HG02973 (cell line): Measurements from ENCODE around the gene DES.
"Not testable (repeated sequence)": the region's sequence is repeated elsewhere in the genome, so short reads cannot be mapped to it uniquely, and the experiment has no call there.

Experiments
- ATAC-seq: cut with Tn5 transposase; IDR thresholded peaks from one replicate; pipeline ENCODE4 v1.9.1; 2021; ENCODE audit warnings: moderate library complexity; ENCODE audit not compliant: unreplicated experiment

Gene DES

GRCh38 chr2:219418155-219419011 is at the start of gene DES:
Gene DES (plus strand): TSS chr2:219418377. CDS start chr2:219418463, 86 bp downstream.
- ATAC-seq: no peak

DNA sequence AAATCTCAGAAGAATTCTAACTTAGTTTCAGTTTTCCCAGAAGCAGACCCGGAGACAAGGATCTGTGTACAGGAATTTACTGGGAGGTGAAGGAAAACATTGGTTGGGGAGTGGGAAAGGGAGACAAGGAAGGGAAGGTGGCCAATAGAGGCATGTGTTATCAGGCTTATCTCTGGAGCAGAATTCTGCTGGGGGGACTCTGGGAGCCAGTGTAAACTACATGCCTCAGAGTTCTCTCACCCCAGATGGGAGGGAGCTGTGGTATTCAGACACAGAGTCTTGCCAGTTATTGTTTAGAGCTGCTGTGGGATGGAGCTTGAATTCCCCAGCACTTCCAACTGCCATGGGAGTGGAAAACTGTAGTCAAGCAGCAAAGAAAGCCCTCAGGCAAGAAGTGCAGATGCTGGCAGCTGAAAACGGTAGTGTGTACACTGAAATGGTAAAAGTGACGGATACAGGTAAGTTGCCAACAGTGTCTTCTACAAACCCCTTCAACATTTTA is 49.4 kb upstream of the DES start:
- no peak for ATAC-seq

DNA sequence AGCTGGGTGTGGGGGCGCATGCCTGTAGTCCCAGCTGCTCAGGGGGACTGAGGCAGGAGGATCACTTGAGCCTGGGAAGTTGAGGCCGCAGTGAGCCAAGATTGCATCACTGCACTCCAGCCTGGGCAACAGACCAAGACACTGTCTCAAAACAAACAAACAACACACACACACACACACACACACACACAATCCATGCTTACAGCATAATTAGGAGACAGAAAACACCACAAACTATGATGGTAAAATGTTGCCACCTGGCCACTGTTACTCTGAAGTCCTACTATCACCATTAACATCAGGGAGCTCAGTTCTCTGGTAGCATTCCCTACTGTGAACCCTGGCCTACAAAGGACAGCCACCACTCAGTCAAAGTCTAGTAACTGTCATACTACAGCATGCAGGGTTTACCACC is 48.7 kb upstream of the DES start:
- ATAC-seq: no peak

- no peak for ATAC-seq
These were observed 39.9 kb upstream of the DES start for GRCh38 chr2:219378163-219378851.

- ATAC-seq: no peak
These were observed 37.3 kb upstream of the DES start for GRCh38 chr2:219380926-219381325.

DNA sequence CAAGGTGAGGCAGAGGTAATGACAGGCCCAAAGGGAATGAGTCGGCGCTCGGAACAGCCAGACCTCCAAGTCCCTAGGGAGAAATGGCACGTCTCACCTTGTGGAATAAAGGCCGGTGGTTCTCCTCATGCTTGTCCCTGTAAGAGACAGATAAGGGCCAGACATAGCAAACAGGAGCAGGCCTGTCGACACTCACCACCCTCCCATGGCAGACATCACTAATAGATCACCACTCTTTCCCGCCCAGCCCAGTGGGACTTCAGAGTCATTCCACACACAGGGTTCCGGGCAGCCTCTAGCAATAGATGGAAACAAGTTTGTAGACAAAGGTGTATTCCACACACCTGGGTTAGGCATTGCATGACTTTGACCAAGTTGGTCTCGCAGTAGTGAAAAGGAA is 36.7 kb upstream of the DES start:
- ATAC-seq: no peak

GRCh38 chr2:219384083-219384713 is 34.0 kb upstream of the DES start:
- ATAC-seq: no peak

GRCh38 chr2:219384859-219385258 is 33.3 kb upstream of the DES start:
- ATAC-seq: no peak

DNA sequence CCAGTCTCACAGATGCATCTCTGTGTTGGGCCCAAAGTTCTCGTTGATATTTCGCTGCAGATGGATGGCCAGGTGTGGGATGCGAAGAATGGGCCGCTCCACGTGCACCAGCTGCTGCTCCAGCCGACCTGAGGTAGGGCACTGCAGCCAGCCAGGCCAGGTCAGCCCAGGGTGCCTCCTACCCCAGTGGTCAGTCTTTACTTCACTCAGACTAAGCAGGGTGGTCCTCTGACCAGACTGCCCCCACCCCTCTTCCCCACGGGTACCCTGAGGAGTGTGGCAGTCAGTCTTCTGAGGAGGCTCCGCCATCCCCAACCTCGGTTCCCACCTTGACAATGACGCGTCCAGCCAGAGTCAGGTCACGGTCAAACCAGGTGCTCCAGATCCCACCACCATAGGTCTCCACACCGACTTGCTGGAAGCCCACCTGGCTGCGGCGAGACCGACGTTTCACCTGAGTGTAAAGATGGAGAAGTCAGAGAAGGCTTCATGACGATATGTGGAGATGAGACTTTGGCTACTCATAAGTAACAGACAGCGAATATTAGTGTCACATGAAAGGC is 32.1 kb upstream of the DES start:
- ATAC-seq: no peak

DNA sequence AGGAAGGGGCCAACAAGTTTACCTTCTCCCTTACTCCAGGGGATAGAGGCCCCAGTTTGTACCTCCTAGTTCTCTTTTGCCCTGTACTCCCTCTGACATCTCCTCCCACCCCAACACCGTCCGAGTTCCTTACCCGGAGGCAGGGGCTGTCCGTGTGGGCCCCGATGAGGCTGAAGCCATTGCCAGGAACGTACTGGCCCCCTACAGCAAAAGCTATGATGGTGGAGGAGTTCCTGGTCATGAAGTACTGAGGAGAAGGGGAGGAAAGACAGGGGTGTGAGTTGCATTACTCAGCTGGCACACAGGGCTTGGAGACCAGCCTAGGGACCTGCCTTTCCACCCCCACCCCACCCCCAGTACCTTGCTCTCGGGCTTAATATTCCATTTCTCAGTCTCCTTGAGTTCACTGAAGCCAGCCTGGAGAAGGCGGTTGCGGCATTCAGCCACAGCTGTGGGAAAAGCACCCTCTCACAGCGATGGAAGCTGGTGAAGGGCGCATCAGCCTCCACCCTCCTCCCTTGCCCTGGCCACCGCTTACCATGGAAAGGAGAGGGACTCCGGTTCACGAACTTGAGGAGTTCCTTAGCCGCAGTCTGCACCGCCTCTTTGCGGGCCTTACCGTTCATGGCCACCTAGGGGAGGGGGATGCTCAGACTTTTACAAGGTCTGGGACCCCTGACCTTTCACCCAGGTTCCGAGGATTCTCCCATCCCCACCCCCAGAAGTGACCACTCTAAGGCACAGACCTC is 31.5 kb upstream of the DES start:
- ATAC-seq: no peak

- ATAC-seq: peak; percentile 53
These were observed 30.7 kb upstream of the DES start, which contains the start of gene DNPEP for GRCh38 chr2:219387306-219388120. Gene DNPEP (minus strand): TSS chr2:219387912. CDS start chr2:219387794, 118 bp downstream.

- ATAC-seq: peak; percentile 79
These were observed 29.9 kb upstream of the DES start for GRCh38 chr2:219388121-219388906.

- no peak for ATAC-seq
These were observed 29.3 kb upstream of the DES start for GRCh38 chr2:219388907-219389156.

DNA sequence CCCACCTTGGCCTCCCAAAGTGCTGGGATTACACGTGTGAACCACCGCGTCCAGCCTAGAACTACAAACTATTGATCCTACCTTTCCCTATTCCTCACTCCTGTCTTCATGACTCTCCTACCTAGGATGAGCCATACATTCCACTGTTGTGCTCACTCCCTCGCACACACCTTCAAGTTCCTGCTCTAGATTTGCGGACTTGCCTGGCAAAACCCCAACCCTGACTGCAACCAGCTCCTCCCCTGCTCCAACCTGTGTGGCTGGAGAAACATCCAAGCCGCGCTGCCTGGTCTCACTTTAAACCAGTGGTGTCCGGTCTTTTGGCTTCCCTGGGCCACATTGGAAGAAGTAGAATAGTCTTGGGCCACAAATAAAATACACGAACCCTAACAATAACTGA is 25.4 kb upstream of the DES start:
- no peak for ATAC-seq

DNA sequence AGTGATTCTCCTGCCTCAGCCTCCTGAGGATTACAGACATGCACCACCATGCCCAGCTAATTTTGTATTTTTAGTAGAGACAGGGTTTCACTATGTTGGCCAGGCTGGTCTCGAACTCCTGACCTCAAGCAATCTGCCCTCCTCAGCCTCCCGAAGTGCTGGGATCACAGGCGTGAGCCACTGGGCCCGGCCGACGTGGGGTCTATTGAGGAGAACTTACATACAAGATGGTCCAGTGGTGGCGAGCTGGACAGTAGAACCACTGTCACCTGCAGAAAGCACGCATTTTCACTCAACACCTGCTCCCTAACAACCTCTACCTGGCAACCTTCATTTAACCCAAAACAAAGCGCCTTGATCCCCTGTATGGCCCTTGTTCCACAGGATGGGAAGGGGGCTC is 23.1 kb upstream of the DES start:
- ATAC-seq: not testable (repeated sequence)

DNA sequence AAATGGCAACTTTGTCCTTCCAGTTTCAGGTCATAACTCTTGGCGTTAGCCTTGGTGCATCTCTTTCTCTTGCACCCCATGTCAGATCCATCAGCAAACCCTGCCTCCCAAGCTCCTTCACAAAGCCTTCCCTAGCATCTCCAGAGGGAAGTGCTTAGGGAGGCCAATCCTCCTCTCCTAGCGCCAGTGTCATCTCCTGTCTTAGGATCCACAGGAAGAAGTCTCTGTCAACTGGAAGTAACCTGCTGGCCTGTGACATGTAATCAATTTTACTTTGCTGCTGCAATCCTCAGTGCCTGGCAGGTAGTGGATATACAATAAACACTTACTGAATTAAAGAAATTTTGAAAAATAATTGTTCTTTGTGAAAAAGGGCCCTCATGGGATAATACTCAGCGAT is 22.6 kb upstream of the DES start:
- ATAC-seq: no peak

DNA sequence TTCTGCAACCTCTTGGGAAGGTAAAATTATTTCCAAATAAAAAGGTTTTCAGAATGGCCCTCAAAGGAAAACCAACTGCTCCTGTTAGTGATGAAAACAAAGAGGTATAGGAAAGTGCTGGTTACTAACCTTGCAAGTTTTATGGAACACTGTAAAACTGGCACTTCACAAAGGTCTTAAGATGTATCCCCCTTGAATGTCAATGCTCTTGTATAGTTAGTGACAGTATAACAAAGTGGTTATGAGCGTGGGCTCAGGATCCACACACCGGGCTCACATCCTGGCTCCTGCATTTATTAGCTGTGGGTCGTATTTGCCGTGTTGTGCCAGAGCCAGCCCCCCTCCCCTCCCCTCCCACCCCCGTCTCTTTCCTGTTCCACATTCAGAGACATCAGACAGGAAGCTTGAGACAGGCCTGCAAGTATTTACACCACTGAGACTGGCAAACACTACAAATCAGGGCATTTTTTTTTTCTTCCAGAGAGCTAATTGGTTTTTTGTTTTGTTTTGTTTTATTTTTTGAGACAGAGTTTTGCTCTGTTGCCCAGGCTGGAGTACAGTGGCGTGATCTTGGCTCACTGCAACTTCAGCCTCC is 21.2 kb upstream of the DES start:
- no peak for ATAC-seq

DNA sequence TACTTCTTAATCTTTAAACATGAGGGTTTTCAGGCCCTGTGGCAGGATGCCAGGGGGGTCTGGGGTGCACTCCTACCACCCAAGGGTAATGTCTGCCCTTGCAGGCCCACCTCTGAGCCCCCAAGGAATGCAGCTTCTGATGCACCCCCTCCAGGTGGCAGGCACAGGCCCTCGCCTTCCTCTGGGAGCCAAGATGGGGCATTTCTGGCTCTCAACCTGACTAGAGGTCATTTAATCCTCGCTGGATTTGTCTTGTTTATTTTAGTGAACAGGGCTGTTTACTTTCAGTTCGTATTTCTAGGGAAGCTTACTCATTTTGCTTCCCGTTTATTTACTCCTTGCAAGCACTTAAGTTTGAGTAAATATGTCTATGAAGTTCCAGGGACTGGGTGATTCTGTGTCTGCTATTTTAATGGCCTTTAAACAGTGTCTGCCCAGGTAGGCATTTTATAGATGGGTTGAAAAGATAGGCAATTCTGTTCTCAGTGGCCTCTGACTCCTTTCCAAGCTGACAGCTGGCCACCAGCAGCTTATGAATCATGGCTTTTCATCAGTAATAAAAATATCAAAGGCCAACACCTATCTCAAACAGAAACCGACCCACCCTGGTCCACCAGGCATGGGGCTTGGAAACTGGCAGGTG is 19.3 kb upstream of the DES start:
- no peak for ATAC-seq
